ENCODE results near the gene NAA40. TPM values are rescaled to one million over a fixed set of nuclear protein-coding genes. Genes with fewer than 3 reads are reported as not detected.

The NAA40 gene
- total and polyA plus RNA-seq, 2 donors, result 8.2 to 13.6 TPM

- Histone ChIP-seq H3K4me3 (ENCODE audit: low read depth, low read length) (no peak overlapping the region), H3K36me3 (ENCODE audit: insufficient read depth) (peaks cover 10% of the 10 kb centered on the region), H3K27ac (ENCODE audit: low read depth) (no peak overlapping the region), H3K4me1 (ENCODE audit: insufficient read depth) (no peaks in the 10 kb centered on the region)
- DNase-seq (ENCODE audit: extremely low spot score), result no peak
- 80% methylated on average over 21 of the region's 21 CpGs for WGBS
Measured at GRCh38 chr11:63907808-63908530, 30.8 kb upstream of the NAA40 start.

- Histone ChIP-seq H3K4me3 (ENCODE audit: low read depth, low read length) (no peak overlapping the region), H3K4me1 (ENCODE audit: insufficient read depth) (no peaks in the 10 kb centered on the region), H3K36me3 (ENCODE audit: insufficient read depth) (peaks cover 10% of the 10 kb centered on the region), H3K27ac (ENCODE audit: low read depth) (no peak overlapping the region)
- WGBS, result 69% methylated on average over 46 of the region's 46 CpGs
- DNase-seq (ENCODE audit: extremely low spot score), result no peak
Measured at GRCh38 chr11:63908631-63909401, 30.0 kb upstream of the NAA40 start.

- Histone ChIP-seq H3K27ac (ENCODE audit: low read depth) (no peak overlapping the region), H3K36me3 (ENCODE audit: insufficient read depth) (peaks cover 4% of the 10 kb centered on the region), H3K4me1 (ENCODE audit: insufficient read depth) (no peaks in the 10 kb centered on the region), H3K4me3 (ENCODE audit: low read depth, low read length) (no peak overlapping the region)
- 60% methylated on average over 24 of the region's 24 CpGs for WGBS
- no peak for DNase-seq (ENCODE audit: extremely low spot score)
Measured at GRCh38 chr11:63909591-63910506, 29.0 kb upstream of the NAA40 start.

DNA sequence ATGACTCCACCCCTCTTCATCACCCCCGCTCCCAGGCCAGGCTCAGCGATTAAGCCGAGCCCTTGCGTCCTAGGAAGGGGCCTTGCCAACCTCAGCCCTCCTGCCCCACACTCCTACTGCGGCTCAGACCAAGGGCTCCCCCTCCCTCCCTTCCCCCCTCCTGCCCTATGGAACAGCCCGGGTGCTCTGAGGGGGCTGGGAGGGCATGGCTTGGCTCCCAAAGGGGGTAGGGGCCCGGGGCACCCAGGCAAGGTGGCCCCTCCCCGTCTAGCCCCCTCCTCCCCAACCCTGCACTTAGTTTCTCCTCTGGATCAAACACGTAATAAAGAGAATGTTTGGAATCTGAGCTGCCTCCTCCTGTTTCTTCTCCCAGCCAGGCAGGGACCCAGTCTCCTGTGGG lies 28.1 kb upstream of the NAA40 start:
- H3K36me3 ChIP-seq (ENCODE audit: insufficient read depth), result peaks cover 2% of the 10 kb centered on the region
- WGBS, result 47% methylated on average over 9 of the region's 9 CpGs
- H3K4me1 ChIP-seq (ENCODE audit: insufficient read depth), result no peaks in the 10 kb centered on the region
- H3K27ac ChIP-seq (ENCODE audit: low read depth), result no peak overlapping the region
- DNase-seq (ENCODE audit: extremely low spot score), result no peak
- H3K4me3 ChIP-seq (ENCODE audit: low read depth, low read length), result no peak overlapping the region

- DNase-seq (ENCODE audit: extremely low spot score), result no peak
- H3K27ac ChIP-seq (ENCODE audit: low read depth), result no peak overlapping the region
- no peak overlapping the region for H3K4me3 ChIP-seq (ENCODE audit: low read depth, low read length)
- H3K36me3 ChIP-seq (ENCODE audit: insufficient read depth), result peaks cover 1% of the 10 kb centered on the region
- H3K4me1 ChIP-seq (ENCODE audit: insufficient read depth), result no peaks in the 10 kb centered on the region
- 75% methylated on average over 8 of the region's 8 CpGs for WGBS
Measured at GRCh38 chr11:63911440-63911839, 27.4 kb upstream of the NAA40 start.

DNA sequence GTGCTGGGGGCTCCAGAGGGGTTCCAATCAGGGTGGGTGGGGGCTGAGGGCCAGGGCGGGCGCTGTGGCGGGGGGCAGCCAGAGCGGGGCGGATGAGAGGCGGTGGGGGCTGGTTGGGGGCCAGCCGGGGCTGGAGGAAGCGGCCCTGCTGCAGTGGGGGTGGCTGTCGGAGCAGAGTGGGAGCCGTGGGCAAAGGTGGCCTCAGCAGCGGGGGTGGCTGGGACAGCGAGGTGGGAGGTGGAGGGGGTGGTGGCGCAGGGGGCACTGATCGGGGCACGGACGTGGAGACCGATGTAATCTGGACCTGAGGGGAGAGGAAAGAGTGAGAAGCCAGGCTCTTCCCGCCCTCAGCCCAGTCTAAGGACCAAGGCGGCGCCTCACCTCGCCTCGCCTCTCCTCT lies 26.9 kb upstream of the NAA40 start:
- WGBS, result 87% methylated on average over 22 of the region's 22 CpGs
- Histone ChIP-seq H3K27ac (ENCODE audit: low read depth) (no peak overlapping the region), H3K4me3 (ENCODE audit: low read depth, low read length) (no peak overlapping the region), H3K4me1 (ENCODE audit: insufficient read depth) (no peaks in the 10 kb centered on the region), H3K36me3 (ENCODE audit: insufficient read depth) (peaks cover 1% of the 10 kb centered on the region)
- DNase-seq (ENCODE audit: extremely low spot score), result no peak

GRCh38 chr11:63912678-63913077 lies 26.1 kb upstream of the NAA40 start:
- DNase-seq (ENCODE audit: extremely low spot score), result no peak
- Histone ChIP-seq H3K4me3 (ENCODE audit: low read depth, low read length) (no peak overlapping the region), H3K36me3 (ENCODE audit: insufficient read depth) (peaks cover 1% of the 10 kb centered on the region), H3K27ac (ENCODE audit: low read depth) (no peak overlapping the region), H3K4me1 (ENCODE audit: insufficient read depth) (no peaks in the 10 kb centered on the region)
- 89% methylated on average over 7 of the region's 7 CpGs for WGBS

DNA sequence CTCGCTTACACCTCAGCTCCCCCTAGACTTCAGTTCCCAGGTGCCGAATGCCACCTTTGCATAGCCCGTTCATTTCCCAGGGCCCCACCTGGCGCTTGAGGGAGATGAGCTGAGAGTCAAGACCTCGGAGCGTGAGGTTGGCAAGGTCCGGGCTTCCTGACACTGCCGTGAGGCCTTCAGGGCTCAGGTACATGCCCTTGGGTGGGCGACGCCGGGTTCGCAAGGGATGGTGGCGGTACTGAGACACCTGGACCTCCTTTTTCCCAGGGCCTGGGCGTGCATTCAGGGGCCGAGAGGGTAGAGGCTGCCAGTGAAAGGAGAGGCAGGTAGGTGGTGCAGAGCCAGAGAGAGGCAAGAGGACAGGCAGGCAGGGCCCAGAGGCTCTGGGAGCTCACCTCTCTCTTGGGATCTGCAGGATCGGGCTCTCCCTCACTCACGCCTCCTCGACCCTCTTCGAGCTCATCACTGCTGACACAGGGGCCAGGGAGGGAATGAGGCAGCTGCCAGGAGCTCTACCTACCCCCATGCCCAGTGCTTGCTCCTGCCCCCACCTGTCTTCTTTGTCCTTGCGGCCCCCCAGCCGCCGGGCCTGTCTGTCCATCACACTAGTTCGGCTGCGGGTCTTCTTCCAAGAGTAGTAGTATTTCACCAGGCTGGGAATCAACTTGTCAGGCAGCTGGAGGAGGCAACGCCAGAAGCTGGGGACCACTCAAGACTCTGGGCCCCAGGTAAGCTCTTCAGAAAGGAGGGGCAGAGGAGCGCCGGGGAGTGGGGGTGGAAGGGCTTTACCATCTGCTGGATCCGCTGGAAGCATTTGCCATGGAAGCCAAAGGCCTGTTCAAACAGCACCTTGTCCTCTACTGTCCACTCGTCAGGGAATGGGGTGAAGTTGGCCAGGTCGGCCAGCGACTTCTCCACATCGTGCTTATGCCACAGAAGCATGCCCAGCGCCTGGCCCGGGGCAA lies 24.7 kb upstream of the NAA40 start:
- no peak for DNase-seq (ENCODE audit: extremely low spot score)
- Histone ChIP-seq H3K27ac (ENCODE audit: low read depth) (no peak overlapping the region), H3K4me3 (ENCODE audit: low read depth, low read length) (no peak overlapping the region), H3K36me3 (ENCODE audit: insufficient read depth) (no peaks in the 10 kb centered on the region), H3K4me1 (ENCODE audit: insufficient read depth) (no peaks in the 10 kb centered on the region)
- WGBS, result 93% methylated on average over 34 of the region's 34 CpGs

DNA sequence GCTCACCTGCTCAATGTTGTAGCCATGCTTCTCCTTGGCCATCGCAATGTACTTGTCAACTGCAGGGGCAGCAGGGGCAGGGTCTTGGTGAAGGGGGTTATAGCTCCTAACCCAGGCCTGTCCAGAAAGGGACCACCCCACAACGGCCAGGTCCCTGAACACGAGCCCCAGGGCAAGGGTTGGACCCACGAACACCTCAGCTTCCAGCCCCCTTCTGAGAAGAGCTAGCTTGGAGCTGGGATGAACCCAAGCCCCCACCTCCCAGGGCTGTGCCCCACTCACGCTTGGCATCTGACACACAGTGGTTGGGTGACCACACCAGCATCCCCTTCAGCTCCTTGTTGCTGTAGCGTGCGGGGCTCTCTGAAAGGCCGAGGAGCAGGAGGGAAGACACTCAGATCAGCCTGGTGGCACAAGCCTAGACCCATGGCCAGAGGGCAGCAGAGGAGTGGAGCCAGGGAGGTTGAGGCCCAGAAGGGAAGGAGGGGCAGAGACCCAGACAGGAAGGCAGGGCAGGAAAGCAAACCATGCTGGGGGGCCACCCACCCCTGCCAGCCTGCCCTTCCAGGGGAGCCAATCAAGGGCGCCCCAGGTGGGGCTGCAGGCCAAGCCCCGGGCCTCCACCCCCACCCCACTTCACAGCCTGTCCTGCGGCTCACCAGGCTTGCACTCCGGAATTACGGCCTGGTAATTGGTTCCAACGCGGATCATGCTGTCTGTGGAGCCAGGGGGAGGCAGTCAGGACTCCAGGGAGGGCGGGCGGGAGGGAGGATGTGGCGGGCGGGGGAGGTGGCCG lies 23.7 kb upstream of the NAA40 start:
- WGBS, result 57% methylated on average over 20 of the region's 20 CpGs
- no peak overlapping the region for H3K27ac ChIP-seq (ENCODE audit: low read depth)
- H3K4me1 ChIP-seq (ENCODE audit: insufficient read depth), result no peaks in the 10 kb centered on the region
- no peak overlapping the region for H3K4me3 ChIP-seq (ENCODE audit: low read depth, low read length)
- no peaks in the 10 kb centered on the region for H3K36me3 ChIP-seq (ENCODE audit: insufficient read depth)
- no peak for DNase-seq (ENCODE audit: extremely low spot score)

DNA sequence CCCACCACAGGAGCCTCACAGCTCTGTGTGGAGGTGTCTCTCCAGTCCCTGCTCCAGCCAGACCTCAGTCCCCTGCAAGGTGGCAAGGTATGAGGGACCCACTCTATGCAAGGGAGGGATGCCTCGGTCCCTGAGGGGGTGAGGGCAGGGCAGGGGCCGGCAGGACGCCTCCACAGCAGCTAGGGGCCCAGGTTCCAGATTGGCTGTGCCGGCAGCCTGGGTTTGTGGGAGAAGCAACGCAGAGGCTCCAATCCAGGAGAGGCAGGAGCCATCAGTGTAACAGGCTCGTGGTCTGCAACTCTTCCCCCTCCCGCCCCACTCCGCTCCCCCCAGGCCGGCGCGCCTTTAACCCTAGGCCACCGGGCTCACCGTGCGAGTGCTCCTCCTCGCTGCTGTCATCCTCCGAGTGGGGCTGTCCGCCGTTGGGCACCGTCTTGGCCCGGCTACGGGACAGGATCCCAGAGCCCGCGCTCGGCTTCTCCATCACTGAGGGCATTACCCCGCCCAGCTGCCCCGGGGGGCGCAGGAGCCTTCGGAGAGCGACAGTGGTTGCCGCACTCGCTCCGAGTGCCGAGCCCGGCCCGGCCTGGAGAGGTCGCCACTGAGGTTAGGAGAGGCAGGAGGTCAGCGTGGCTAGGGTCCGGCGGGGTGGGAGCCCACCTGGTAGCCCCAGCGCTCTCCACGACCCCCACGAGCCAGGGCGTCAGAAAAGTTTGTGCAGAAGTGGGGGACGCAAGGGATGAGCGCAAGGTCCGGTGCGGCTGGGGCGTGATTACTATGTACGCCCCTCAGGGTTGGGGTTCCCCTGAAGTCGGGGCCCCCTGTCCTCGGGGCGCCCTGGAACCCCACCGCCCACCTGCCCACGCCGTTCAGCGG lies 22.6 kb upstream of the NAA40 start:
- DNase-seq (ENCODE audit: extremely low spot score), result no peak
- Histone ChIP-seq H3K4me1 (ENCODE audit: insufficient read depth) (no peaks in the 10 kb centered on the region), H3K36me3 (ENCODE audit: insufficient read depth) (no peaks in the 10 kb centered on the region), H3K27ac (ENCODE audit: low read depth) (no peak overlapping the region), H3K4me3 (ENCODE audit: low read depth, low read length) (peak overlapping the region; percentile 55)
- 3% methylated on average over 56 of the region's 56 CpGs for WGBS

DNA sequence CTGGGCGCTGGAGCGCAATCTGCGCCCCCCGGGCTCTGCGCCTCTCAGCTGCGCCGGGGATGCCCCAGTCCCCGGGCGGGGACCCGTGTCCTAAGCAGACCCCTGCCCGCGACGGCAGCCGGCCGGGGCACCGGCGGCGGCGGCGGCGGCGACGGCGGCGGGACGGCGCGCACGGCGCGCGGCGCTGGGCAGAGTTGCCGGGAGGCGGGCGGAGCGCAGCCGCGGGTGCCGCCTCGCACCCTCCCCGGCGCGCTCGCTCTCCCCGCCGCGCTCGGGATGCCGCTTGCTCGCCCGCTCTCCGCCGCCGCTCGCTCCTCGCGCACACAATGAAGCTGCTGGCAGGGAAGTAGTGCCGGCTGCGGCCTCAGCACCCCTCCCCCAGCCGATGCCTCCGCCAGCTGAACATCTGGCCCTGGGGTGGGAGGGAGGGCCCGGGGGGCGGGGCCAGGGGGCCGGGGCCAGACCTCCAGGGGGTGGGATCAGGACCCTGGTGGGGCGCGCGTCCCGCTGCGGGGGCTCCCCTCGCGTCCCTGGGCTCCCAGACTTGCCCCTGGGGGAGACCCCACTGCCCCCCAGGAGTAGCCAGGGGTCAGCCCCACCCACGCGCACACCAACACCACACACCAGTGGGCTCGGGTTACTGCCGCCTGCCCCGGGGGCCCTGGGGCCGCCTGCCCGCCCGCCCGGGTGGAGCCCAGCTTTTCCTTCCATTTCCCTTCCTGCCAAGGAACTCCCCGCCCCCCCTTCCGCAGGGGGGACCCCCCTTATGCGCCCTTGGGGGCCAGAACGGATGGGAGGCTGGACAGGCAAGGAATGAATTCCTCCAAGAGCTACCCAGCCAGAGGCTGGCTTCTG lies 21.7 kb upstream of the NAA40 start, which contains the start of gene RCOR2:
Gene RCOR2 (minus strand): TSS at position 328 of the 855 bp plus-strand sequence. CDS start 708 bp downstream, outside the sequence.
- peak within 1 kb of the TSS; percentile 14 for H3K27ac ChIP-seq (ENCODE audit: low read depth)
- no peak for DNase-seq (ENCODE audit: extremely low spot score)
- under 1% methylated on average over 85 of the region's 85 CpGs for WGBS
- peak within 1 kb of the TSS; percentile 55 for H3K4me3 ChIP-seq (ENCODE audit: low read depth, low read length)
- H3K36me3 ChIP-seq (ENCODE audit: insufficient read depth), result no peaks in the 10 kb centered on the region
- H3K4me1 ChIP-seq (ENCODE audit: insufficient read depth), result no peaks in the 10 kb centered on the region
